Stomach (tissue), 4 donors: Measurements from ENCODE around the gene VWC2L.

ENCODE experiments used
- EP300 ChIP-seq: sonication (generic); formaldehyde crosslinking; IDR thresholded peaks from one replicate; pipeline ENCODE4 v1.6.1; 2017; ENCODE audit warnings: antibody characterized with exemption
- POLR2A ChIP-seq, 4 donors: fragments of 450-650 bp; IDR thresholded peaks; one replicate each; pipeline ENCODE4 v1.6.1; 2016; ENCODE audit warnings: antibody characterized with exemption in 4 of 4, control low read depth in 2 of 4, mild to moderate bottlenecking in 1 of 4, moderate library complexity in 1 of 4
- POLR2AphosphoS5 ChIP-seq, 3 donors: sonication (generic); formaldehyde crosslinking; IDR thresholded peaks; one replicate each; pipeline ENCODE4 v1.6.1; 2016; ENCODE audit warnings: antibody characterized with exemption in 3 of 3
- TF ChIP-seq, protein P1 (sequence below), 7 experiments: fragments of 450-650 bp in 4 of 7; fragments of 200-600 bp in 3 of 7; sonication (generic) in 3 of 7; IDR thresholded peaks; one replicate each; pipeline ENCODE4 v1.5.1; 2016 to 2019; ENCODE audit warnings: antibody characterized with exemption in 7 of 7, control low read depth in 2 of 7, mild to moderate bottlenecking in 1 of 7

DNA sequence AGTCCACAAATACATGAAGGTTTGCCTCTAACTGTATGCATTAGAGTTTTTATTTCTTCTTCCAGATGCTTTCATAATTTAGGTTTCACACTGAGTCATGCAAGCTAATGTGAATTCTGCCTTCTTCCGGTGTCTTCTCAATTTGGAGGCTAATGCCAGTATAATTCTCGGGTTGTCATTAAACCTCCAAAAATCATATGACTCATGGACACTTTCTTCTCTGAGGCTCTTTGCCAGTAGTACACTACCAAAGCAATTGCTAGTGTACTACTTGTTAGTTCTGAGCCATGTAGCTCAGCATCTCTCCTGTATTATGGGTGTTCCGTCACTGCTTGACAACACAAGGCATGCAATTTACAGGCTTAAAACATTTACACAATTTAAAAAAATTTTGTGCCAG, 137.1 kb downstream of the VWC2L start:
- TF ChIP-seq, protein P1, sequence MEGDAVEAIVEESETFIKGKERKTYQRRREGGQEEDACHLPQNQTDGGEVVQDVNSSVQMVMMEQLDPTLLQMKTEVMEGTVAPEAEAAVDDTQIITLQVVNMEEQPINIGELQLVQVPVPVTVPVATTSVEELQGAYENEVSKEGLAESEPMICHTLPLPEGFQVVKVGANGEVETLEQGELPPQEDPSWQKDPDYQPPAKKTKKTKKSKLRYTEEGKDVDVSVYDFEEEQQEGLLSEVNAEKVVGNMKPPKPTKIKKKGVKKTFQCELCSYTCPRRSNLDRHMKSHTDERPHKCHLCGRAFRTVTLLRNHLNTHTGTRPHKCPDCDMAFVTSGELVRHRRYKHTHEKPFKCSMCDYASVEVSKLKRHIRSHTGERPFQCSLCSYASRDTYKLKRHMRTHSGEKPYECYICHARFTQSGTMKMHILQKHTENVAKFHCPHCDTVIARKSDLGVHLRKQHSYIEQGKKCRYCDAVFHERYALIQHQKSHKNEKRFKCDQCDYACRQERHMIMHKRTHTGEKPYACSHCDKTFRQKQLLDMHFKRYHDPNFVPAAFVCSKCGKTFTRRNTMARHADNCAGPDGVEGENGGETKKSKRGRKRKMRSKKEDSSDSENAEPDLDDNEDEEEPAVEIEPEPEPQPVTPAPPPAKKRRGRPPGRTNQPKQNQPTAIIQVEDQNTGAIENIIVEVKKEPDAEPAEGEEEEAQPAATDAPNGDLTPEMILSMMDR (IDR thresholded peaks at IDR 0.05): no peak
- TF ChIP-seq POLR2AphosphoS5 (IDR thresholded peaks at IDR 0.05) (no peak), POLR2A (IDR thresholded peaks at IDR 0.05) (no peak), EP300 (no peak)
